Ishikawa (cell line): Measurements from ENCODE around the gene KCNJ6.

Experiments
- CEBPB ChIP-seq: IDR thresholded peaks from 2 replicates; pipeline ENCODE4 v1.6.1; 2012
- CREB1 ChIP-seq: IDR thresholded peaks from 2 replicates; pipeline ENCODE4 v1.6.1; 2012; ENCODE audit warnings: low read depth
- EGR1 ChIP-seq: IDR thresholded peaks from 2 replicates; pipeline ENCODE4 v1.6.1; 2012
- EP300 ChIP-seq: IDR thresholded peaks from 2 replicates; pipeline ENCODE4 v1.6.1; 2012; ENCODE audit warnings: borderline replicate concordance
- FOXM1 ChIP-seq: IDR thresholded peaks from 2 replicates; pipeline ENCODE4 v1.6.1; 2012; ENCODE audit warnings: low read depth, borderline replicate concordance
- MAX ChIP-seq: IDR thresholded peaks from 2 replicates; pipeline ENCODE4 v1.6.1; 2012
- NFIC ChIP-seq: IDR thresholded peaks from 2 replicates; pipeline ENCODE4 v1.6.1; 2012
- RAD21 ChIP-seq: IDR thresholded peaks from 2 replicates; pipeline ENCODE4 v1.6.1; 2012; ENCODE audit warnings: low read depth
- REST ChIP-seq: IDR thresholded peaks from 2 replicates; pipeline ENCODE4 v1.6.1; 2012; ENCODE audit warnings: low read depth, mild to moderate bottlenecking
- TAF1 ChIP-seq: IDR thresholded peaks from 2 replicates; pipeline ENCODE4 v1.6.1; 2012; ENCODE audit warnings: low read depth, mild to moderate bottlenecking
- TCF12 ChIP-seq: IDR thresholded peaks from 2 replicates; pipeline ENCODE4 v1.6.1; 2012; ENCODE audit warnings: low read depth
- TEAD4 ChIP-seq: IDR thresholded peaks from 2 replicates; pipeline ENCODE4 v1.6.1; 2012
- USF1 ChIP-seq: IDR thresholded peaks from 2 replicates; pipeline ENCODE4 v1.6.1; 2012
- YY1 ChIP-seq: IDR thresholded peaks from 2 replicates; pipeline ENCODE4 v1.6.1; 2012; ENCODE audit warnings: low read depth
- ZBTB7A ChIP-seq: IDR thresholded peaks from 2 replicates; pipeline ENCODE4 v1.6.1; 2012; ENCODE audit warnings: low read depth

KCNJ6 gene

GRCh38 chr21:37763298-37763697 lies 153.0 kb downstream of the KCNJ6 start:
- TF ChIP-seq TEAD4 = no peak
- TF ChIP-seq ZBTB7A = no peak
- no peak for TF ChIP-seq NFIC
- TF ChIP-seq FOXM1 = no peak
- TF ChIP-seq TCF12 = no peak
- no peak for TF ChIP-seq EGR1
- no peak for TF ChIP-seq CEBPB
- no peak for TF ChIP-seq TAF1
- no peak for TF ChIP-seq CREB1
- TF ChIP-seq RAD21 = no peak
- TF ChIP-seq YY1 = no peak
- no peak for TF ChIP-seq USF1

GRCh38 chr21:37762606-37763005 lies 153.7 kb downstream of the KCNJ6 start:
- no peak for TF ChIP-seq RAD21
- no peak for TF ChIP-seq EGR1
- TF ChIP-seq EP300 = no peak
- no peak for TF ChIP-seq NFIC
- TF ChIP-seq REST = no peak
- TF ChIP-seq ZBTB7A = no peak
- no peak for TF ChIP-seq TCF12
- TF ChIP-seq MAX = no peak
- no peak for TF ChIP-seq FOXM1
- TF ChIP-seq YY1 = no peak
- TF ChIP-seq CEBPB = no peak
- TF ChIP-seq TAF1 = no peak
- no peak for TF ChIP-seq TEAD4

- TF ChIP-seq FOXM1 (no peak), NFIC (no peak), EGR1 (no peak), YY1 (no peak), CEBPB (no peak), CREB1 (no peak)
These were observed 156.5 kb downstream of the KCNJ6 start for GRCh38 chr21:37759777-37760176.

- TF ChIP-seq REST (no peak), RAD21 (peak; percentile 42; the same call in 1 of the 2 replicates), EP300 (no peak), TEAD4 (no peak), TAF1 (no peak)
These were observed 157.3 kb downstream of the KCNJ6 start for GRCh38 chr21:37758982-37759381.

GRCh38 chr21:37757606-37758376 lies 158.5 kb downstream of the KCNJ6 start:
- TF ChIP-seq EP300 = no peak
- no peak for TF ChIP-seq FOXM1
- TF ChIP-seq CEBPB = no peak
- TF ChIP-seq RAD21 = no peak
- TF ChIP-seq TCF12 = no peak
- no peak for TF ChIP-seq ZBTB7A
- no peak for TF ChIP-seq USF1
- TF ChIP-seq REST = no peak
- TF ChIP-seq MAX = no peak
- TF ChIP-seq NFIC = no peak
- TF ChIP-seq TAF1 = no peak
